ENCODE results near the gene BCAS3.
"Not testable (repeated sequence)": the region's sequence is repeated elsewhere in the genome, so short reads cannot be mapped to it uniquely, and the experiment has no call there.

Gene BCAS3

DNA sequence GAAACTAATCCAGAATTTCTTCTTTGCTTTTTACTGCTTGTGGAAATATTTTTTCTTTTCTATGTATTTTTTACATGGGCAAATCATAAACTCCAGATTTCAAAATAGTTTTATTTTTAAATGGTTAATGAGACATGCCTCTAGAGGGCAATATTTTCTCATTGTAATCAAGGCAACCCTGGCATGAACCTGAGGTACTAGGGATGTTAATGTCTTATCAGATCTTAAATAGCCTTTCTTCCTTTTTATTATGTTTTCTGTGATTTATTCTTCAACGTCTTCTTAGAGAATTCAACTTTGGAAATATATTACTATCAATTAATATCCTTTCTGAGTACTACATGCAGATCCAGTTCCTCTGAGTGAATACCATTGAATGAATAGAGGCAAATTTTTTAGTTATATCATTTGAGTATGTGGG lies 324.7 kb downstream of the BCAS3 start:
- DNase-seq (ENCODE audit: low read depth, low spot score), result no peak

GRCh38 chr17:61005358-61005757 lies 327.7 kb downstream of the BCAS3 start:
- DNase-seq (ENCODE audit: low read depth, low spot score), result no peak

- not testable (repeated sequence) for DNase-seq (ENCODE audit: low read depth, low spot score)
Observed at GRCh38 chr17:61005958-61006357, 328.3 kb downstream of the BCAS3 start.

GRCh38 chr17:61007980-61008379 lies 330.3 kb downstream of the BCAS3 start:
- no peak for DNase-seq (ENCODE audit: low read depth, low spot score)

DNA sequence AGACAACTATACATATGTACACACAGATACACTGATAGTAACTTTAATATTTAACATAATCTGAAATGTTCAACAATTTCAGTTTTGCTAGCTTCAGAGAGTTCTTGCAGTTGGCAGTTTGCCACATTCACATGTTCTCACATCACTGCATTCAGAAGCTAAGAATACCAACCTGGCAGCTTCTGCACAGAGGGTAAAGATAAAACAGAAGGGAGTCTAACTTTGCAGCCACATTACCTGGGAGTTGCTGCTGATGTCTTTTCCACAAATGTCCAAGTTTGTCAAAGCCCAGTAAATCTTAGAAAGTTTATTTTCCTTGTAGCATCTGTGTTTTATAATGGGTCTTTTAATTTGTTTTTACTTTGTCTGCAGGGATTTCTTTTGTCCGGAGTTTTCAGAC lies 332.0 kb downstream of the BCAS3 start:
- DNase-seq (ENCODE audit: low read depth, low spot score), result no peak

DNA sequence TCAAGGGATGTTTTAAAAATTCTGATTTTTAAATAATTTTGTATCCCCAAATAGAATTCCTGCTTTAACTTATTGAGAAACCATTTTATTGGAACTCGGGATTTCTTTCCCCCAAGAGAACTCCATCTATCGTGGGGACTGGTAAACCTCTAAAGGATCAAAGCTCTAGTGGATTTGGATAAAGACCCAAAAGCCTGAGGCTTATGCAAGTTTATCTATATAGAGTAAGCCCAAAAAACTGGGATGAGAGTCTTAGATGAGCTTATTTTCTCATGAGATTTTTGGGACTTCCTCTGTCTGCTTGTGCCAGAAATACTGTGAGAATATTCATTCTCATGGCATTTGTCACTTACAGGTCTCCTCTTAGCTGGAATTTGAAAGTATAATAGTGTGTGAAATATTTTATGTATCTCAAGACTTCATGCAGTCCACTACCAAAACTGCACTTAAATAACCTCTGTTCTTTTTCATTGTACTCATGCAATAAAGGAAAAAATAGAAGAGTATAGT lies 333.1 kb downstream of the BCAS3 start:
- no peak for DNase-seq (ENCODE audit: low read depth, low spot score)

DNA sequence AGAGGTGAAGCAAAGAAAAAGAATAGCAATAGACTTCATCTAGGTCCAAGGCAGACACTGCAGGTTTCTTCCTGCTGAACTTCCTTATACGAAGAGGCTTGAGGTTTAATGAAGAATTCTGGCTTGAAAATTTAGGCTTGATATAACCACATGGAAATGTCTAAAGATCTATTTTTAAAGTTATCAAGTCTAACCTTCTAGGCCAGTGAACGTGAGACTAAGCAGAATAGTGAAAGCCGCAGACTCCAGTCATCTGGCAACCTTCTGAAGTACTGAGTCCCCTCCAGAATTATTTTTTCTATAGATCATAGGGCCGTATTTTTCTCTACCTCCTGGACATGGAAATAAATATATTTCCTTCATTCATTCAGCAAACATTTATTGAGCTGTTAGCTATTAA lies 333.6 kb downstream of the BCAS3 start:
- no peak for DNase-seq (ENCODE audit: low read depth, low spot score)

GRCh38 chr17:61015966-61016365 lies 338.3 kb downstream of the BCAS3 start:
- no peak for DNase-seq (ENCODE audit: low read depth, low spot score)

DNA sequence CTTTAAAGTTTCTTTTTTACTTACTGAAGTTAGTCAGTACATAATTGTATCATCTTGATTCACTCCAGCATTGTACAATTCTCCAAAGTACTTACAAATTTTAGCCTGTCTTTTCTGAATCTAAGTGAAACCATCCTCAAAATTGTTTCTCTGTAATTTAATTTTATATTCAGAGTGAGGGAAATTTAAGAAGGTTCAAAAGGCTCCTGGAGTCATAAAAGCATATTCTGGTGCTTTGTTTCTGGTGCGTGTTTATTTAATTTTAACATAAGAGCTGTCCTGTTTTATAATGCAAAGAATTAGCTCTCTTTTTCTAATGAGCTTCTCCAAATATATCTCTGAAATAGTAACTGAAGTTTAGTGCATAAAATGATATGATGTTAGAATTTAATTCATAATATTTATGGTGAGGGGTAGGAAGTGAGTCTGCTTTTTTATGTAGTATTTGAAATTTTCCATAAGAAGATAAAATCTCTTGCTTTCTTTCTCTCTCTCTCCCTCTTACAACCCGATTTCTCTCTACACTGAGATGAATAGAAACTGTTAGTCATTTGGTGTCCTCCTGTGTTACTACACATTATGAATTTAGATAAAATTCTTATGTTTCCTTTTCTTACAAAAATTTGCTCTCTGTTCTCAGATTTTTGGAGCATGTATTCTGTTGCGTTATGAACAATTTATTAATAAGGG lies 339.8 kb downstream of the BCAS3 start:
- no peak for DNase-seq (ENCODE audit: low read depth, low spot score)

DNA sequence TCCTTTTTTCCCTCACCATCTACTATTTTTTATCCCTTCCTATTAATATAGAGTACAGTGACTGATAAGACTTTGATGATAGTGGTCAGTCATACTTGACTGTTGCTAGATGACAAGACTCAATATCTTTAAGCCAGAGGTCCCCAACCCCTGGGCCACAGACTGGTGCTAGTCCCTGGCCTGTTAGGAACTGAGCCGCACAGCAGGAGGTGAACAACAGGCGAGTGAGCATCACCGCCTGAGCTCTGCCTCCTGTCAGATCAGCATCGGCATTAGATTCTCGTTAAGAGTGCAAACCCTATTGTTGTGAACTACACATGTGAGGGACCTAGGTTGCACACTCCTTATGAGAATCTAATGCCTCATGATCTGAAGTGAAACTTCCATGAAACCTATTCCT lies 341.3 kb downstream of the BCAS3 start:
- DNase-seq (ENCODE audit: low read depth, low spot score), result no peak

GRCh38 chr17:61023996-61024395 lies 346.3 kb downstream of the BCAS3 start:
- no peak for DNase-seq (ENCODE audit: low read depth, low spot score)

GRCh38 chr17:61026818-61027217 lies 349.2 kb downstream of the BCAS3 start:
- DNase-seq (ENCODE audit: low read depth, low spot score), result no peak

- DNase-seq (ENCODE audit: low read depth, low spot score), result no peak
Observed at GRCh38 chr17:61029181-61029580, 351.5 kb downstream of the BCAS3 start.

DNA sequence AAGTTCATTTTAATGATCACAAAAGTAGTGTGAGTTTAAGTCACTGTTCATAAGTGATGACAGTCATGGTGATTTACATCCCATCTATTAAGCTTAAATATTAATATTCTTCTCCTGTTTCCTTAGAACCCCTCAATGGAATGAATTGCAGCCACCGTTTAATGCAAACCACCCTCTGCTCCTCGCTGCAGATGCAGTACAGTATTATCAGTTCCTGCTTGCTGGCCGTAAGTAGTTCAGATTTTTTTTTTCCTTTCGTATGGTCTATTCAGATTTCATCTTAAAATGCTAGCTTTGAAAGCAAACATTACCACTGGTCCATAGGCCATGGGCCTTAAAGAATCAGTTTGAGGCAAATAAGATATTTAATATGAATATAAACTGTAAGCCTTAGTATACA lies 363.0 kb downstream of the BCAS3 start:
- no peak for DNase-seq (ENCODE audit: low read depth, low spot score)

- not testable (repeated sequence) for DNase-seq (ENCODE audit: low read depth, low spot score)
Observed at GRCh38 chr17:61042348-61042747, 364.7 kb downstream of the BCAS3 start.

- DNase-seq (ENCODE audit: low read depth, low spot score), result no peak
Observed at GRCh38 chr17:61047515-61047914, 369.9 kb downstream of the BCAS3 start.

DNA sequence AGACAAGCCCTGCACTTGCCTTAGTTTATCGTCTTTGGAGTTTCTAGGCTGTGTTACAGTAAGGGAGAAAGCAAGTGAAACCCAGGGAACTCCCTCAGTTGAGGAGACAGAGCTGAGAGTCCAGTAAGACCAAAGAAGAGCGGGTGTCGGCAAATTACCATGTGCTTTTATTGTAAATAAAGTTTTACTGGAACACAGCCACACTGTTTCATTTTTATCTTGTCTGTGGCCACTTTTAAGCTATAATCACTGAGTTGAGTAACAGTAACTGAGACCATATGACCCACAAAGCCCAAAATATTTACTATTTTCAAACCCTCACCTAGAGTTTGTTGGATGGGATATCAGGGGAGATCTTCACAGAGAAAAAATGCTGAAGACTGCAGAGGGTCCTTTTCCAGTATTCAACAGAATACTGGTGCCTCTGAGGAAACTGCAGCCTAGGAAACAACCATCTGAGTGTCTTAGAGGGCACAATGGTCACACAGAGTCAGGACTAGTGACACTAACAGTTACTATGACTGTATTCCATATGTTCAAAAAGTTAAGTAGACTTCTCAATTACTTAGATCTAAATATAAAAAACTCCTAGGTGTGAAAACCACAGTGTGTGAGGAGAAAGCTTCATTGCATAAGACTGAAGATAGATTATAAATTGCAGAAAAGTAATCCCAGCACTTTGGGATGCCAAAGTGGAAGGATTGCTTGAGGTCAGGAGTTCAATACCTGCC lies 370.9 kb downstream of the BCAS3 start:
- no peak for DNase-seq (ENCODE audit: low read depth, low spot score)

GRCh38 chr17:61053469-61053868 lies 375.8 kb downstream of the BCAS3 start:
- no peak for DNase-seq (ENCODE audit: low read depth, low spot score)

DNA sequence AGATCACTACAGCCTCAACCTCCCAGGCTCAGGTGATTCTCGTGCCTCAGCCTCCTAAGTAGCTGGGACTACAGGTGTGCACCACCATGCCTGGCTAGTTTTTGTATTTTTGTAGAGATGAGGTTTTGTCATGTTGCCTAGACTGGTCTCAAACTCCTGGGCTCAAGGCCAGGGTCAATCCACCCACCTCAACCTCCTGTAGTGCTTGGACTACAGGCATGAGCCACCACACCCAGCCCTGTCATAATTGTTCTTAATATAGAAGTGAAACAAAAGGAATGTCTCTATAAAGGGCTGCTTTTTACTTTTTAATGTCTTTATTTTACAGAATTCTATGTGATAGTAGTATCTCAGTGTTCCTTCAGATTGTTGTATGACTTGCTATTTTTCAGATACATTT lies 376.8 kb downstream of the BCAS3 start:
- no peak for DNase-seq (ENCODE audit: low read depth, low spot score)

DNA sequence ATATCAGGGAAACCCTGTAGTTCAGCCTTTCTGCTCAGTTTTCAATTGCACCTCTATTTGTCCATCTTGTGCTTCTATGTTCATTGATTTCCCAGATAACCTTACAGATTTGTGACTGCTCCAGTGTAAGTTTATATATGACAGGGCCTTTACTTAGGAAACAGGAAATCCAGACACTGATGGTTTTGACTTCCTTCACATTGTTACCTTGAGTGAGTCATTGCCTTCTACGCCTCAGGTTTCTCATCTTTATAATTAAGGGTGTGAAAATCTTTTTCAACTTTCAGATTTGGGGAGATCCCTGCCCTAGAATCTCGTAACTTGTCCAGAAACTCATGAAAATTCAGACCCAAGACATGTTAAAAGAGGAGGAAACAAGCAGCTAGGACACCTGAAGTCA lies 379.6 kb downstream of the BCAS3 start:
- DNase-seq (ENCODE audit: low read depth, low spot score), result no peak

DNA sequence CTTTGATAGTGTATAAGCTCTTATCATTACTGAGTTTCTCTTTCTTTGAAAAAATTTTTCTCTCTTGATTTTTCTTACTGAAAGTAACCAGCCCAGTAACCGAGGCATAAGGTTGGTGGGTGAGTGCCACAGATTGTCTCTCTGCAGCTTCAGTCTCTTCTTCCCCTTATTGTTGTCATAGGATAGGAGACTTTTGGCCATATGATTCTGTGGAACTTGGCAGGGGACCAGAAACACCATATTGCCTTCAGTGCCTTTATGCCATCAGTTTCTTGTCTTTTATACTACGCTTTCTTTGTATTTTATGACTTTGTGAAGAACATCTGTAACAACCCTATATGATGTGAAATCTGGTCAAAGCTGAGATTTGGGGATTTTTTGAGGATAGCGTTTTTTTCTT lies 380.4 kb downstream of the BCAS3 start:
- no peak for DNase-seq (ENCODE audit: low read depth, low spot score)

DNA sequence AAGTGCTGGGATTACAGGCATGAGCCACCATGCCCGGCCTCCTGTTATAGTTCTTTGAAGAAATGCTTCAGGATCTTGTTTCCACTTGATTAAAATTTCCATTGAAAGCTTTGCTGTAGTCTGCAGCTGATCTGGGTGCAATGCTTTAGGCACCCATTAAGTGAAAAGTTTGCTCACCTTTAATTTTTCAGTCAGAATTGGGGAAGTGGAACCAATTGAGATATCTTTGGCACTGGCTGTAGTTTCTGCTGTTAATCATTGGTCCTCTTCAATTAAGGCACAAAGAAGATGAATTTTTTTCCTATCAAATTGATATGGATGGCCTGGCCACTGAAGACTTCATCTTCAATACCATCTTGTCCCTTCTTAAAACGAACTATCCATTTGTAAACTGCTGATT lies 385.9 kb downstream of the BCAS3 start:
- DNase-seq (ENCODE audit: low read depth, low spot score), result no peak

Data from activated naive CD8-positive, alpha-beta T cell treated with anti-CD3 and anti-CD28 coated beads, Interleukin-2, amount 50 U/mL, for 16 hours (primary cell).